Esophagus muscularis mucosa (tissue), 3 donors: Measurements from ENCODE around the gene CLIC2.

ENCODE experiments used
- EP300 ChIP-seq: sonication (generic); formaldehyde crosslinking; IDR thresholded peaks from one replicate; pipeline ENCODE4 v1.6.1; 2017; ENCODE audit warnings: antibody characterized with exemption
- TF ChIP-seq, protein P1 (sequence below), 3 experiments: fragments of 200-600 bp in 2 of 3; fragments of 450-650 bp in 1 of 3; sonication (generic) in 2 of 3; IDR thresholded peaks; one replicate each; pipeline ENCODE4 v1.5.1; 2017 to 2019; ENCODE audit warnings: antibody characterized with exemption in 3 of 3, mild to moderate bottlenecking in 2 of 3, moderate library complexity in 1 of 3

DNA sequence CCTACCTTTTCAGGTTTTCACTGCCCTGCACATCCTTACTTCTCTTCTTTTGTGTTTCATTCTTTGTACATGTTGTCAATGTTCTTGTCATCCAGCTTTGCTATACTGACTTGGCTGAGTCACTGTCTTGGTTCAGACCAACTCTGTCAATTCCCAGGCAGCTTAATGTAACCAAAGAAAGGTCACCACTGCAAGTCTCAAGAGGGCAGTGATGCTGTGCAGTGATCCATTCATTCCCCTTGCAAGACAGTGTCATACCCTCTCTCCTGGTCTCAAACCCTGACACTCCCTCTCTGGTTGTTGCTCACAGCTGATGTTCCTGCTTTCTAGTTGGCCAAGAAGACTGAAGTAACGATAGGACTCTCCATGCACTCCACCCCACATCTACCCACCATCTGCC is 87.7 kb downstream of the CLIC2 start:
- TF ChIP-seq, protein P1, sequence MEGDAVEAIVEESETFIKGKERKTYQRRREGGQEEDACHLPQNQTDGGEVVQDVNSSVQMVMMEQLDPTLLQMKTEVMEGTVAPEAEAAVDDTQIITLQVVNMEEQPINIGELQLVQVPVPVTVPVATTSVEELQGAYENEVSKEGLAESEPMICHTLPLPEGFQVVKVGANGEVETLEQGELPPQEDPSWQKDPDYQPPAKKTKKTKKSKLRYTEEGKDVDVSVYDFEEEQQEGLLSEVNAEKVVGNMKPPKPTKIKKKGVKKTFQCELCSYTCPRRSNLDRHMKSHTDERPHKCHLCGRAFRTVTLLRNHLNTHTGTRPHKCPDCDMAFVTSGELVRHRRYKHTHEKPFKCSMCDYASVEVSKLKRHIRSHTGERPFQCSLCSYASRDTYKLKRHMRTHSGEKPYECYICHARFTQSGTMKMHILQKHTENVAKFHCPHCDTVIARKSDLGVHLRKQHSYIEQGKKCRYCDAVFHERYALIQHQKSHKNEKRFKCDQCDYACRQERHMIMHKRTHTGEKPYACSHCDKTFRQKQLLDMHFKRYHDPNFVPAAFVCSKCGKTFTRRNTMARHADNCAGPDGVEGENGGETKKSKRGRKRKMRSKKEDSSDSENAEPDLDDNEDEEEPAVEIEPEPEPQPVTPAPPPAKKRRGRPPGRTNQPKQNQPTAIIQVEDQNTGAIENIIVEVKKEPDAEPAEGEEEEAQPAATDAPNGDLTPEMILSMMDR (IDR thresholded peaks at IDR 0.05): no peak
- no peak for TF ChIP-seq EP300
